LNCaP clone FGC (cell line): ENCODE data around the gene CSTPP1.

ENCODE experiments used
- DNase-seq: peaks from one replicate; pipeline ENCODE4 v3.0.0-alpha.2; 2011; ENCODE audit warnings: low read depth
- H3K4me3 ChIP-seq: 2 replicates; pipeline ENCODE4 v1.5.1; 2011; ENCODE audit warnings: mild to moderate bottlenecking, low read depth, low read length, control low read depth
- CTCF ChIP-seq: IDR thresholded peaks from 2 replicates; pipeline ENCODE4 v1.5.1; 2012; ENCODE audit warnings: mild to moderate bottlenecking; ENCODE audit not compliant: control insufficient read depth, insufficient read depth; ENCODE audit errors: extremely low read depth

The CSTPP1 gene

GRCh38 chr11:47154616-47155570, 218.3 kb downstream of the CSTPP1 start:
- DNase-seq, result no peak
- no peak for TF ChIP-seq CTCF
- no peak overlapping the region for H3K4me3 ChIP-seq

GRCh38 chr11:47155879-47156278, 219.3 kb downstream of the CSTPP1 start:
- no peak for TF ChIP-seq CTCF
- no peak overlapping the region for H3K4me3 ChIP-seq
- DNase-seq, result no peak

GRCh38 chr11:47156333-47156732, 219.8 kb downstream of the CSTPP1 start:
- no peak for TF ChIP-seq CTCF
- no peak for DNase-seq
- H3K4me3 ChIP-seq, result no peak overlapping the region

- TF ChIP-seq CTCF, result no peak
- H3K4me3 ChIP-seq, result no peak overlapping the region
- no peak for DNase-seq
Observed at GRCh38 chr11:47156951-47157350, 220.4 kb downstream of the CSTPP1 start.

- TF ChIP-seq CTCF, result no peak
- no peak for DNase-seq
- no peak overlapping the region for H3K4me3 ChIP-seq
Observed at GRCh38 chr11:47157805-47158204, 221.2 kb downstream of the CSTPP1 start.

- TF ChIP-seq CTCF, result no peak
- no peak overlapping the region for H3K4me3 ChIP-seq
- no peak for DNase-seq
Observed at GRCh38 chr11:47158242-47158641, 221.7 kb downstream of the CSTPP1 start.

GRCh38 chr11:47160753-47161133, 224.2 kb downstream of the CSTPP1 start:
- H3K4me3 ChIP-seq, result no peak overlapping the region
- TF ChIP-seq CTCF, result no peak
- DNase-seq, result no peak
